Measurements from ENCODE around the gene CD8A.

Gene CD8A

GRCh38 chr2:86808315-86809161 is 17.8 kb upstream of the CD8A start:
- peak; percentile 87 for DNase-seq (ENCODE audit: low spot score)

- no peak for DNase-seq (ENCODE audit: low spot score)
Measured at GRCh38 chr2:86807468-86808275, 17.0 kb upstream of the CD8A start.

GRCh38 chr2:86807133-86807467 is 16.4 kb upstream of the CD8A start:
- no peak for DNase-seq (ENCODE audit: low spot score)

- no peak for DNase-seq (ENCODE audit: low spot score)
Measured at GRCh38 chr2:86806059-86806857, 15.5 kb upstream of the CD8A start.

GRCh38 chr2:86800856-86801567 is 10.3 kb upstream of the CD8A start:
- DNase-seq (ENCODE audit: low spot score) = no peak

GRCh38 chr2:86794861-86795260 is 4.1 kb upstream of the CD8A start:
- DNase-seq (ENCODE audit: low spot score) = no peak

- no peak for DNase-seq (ENCODE audit: low spot score)
Measured at GRCh38 chr2:86793752-86794151, 3.0 kb upstream of the CD8A start.

- DNase-seq (ENCODE audit: low spot score) = no peak
Measured at GRCh38 chr2:86791573-86791972, 860 bp upstream of the CD8A start.

GRCh38 chr2:86790134-86790675 is 508 bp downstream of the CD8A start:
- DNase-seq (ENCODE audit: low spot score) = no peak

- no peak for DNase-seq (ENCODE audit: low spot score)
Measured at GRCh38 chr2:86789687-86790133, 1.0 kb downstream of the CD8A start.

GRCh38 chr2:86788881-86789686 is 1.6 kb downstream of the CD8A start:
- no peak for DNase-seq (ENCODE audit: low spot score)

GRCh38 chr2:86788165-86788564 is 2.5 kb downstream of the CD8A start:
- no peak for DNase-seq (ENCODE audit: low spot score)

- no peak for DNase-seq (ENCODE audit: low spot score)
Measured at GRCh38 chr2:86787736-86788135, 3.0 kb downstream of the CD8A start.

- DNase-seq (ENCODE audit: low spot score) = no peak
Measured at GRCh38 chr2:86786001-86786536, 4.6 kb downstream of the CD8A start.

GRCh38 chr2:86785456-86785855 is 5.3 kb downstream of the CD8A start:
- no peak for DNase-seq (ENCODE audit: low spot score)

GRCh38 chr2:86783615-86784339 is 6.9 kb downstream of the CD8A start:
- DNase-seq (ENCODE audit: low spot score) = no peak

- no peak for DNase-seq (ENCODE audit: low spot score)
Measured at GRCh38 chr2:86782748-86783147, 8.0 kb downstream of the CD8A start.

GRCh38 chr2:86781363-86781762 is 9.3 kb downstream of the CD8A start:
- DNase-seq (ENCODE audit: low spot score) = no peak

GRCh38 chr2:86779971-86780370 is 10.7 kb downstream of the CD8A start:
- no peak for DNase-seq (ENCODE audit: low spot score)

- DNase-seq (ENCODE audit: low spot score) = no peak
Measured at GRCh38 chr2:86778957-86779356, 11.8 kb downstream of the CD8A start.

Measured in hematopoietic multipotent progenitor cell treated with erythropoietin and hydrocortisone succinate and interleukin-3 and kit ligand, for 15 days (in vitro differentiated cells).